Skeletal muscle satellite cell (primary cell): ENCODE data around the gene MT1A.
A peak's percentile ranks its signal among the peaks of the same experiment; 100 is the strongest.

Experiments used
- H3K27me3 ChIP-seq: 2 replicates; pipeline ENCODE4 v1.7.0; 2013; ENCODE audit warnings: low read length; ENCODE audit not compliant: control insufficient read depth, insufficient read depth
- H3K36me3 ChIP-seq: 2 replicates; pipeline ENCODE4 v1.7.0; 2013; ENCODE audit warnings: mild to moderate bottlenecking, control low read depth, low read length; ENCODE audit not compliant: insufficient read depth
- H3K4me1 ChIP-seq: 2 replicates; pipeline ENCODE4 v1.7.0; 2013; ENCODE audit warnings: low read length; ENCODE audit not compliant: control insufficient read depth, insufficient read depth
- H3K4me2 ChIP-seq: 2 replicates; pipeline ENCODE4 v1.7.0; 2013; ENCODE audit warnings: mild to moderate bottlenecking, low read length
- H3K4me3 ChIP-seq: 2 replicates; pipeline ENCODE4 v1.7.0; 2013; ENCODE audit warnings: low read length
- H3K9ac ChIP-seq: 2 replicates; pipeline ENCODE4 v1.7.0; 2013; ENCODE audit warnings: mild to moderate bottlenecking, low read depth, low read length, moderate library complexity
- H3K9me3 ChIP-seq: replicated peaks from 2 replicates; pipeline ENCODE4 v1.7.0; 2013; ENCODE audit warnings: mild to moderate bottlenecking, control low read depth, low read length

MT1A gene

GRCh38 chr16:56625140-56625942 is 13.1 kb upstream of the MT1A start, which contains the start of gene MT1E:
MT1E (plus strand) TSS chr16:56625781; CDS start chr16:56625852, 71 bp downstream.
- no peaks in the 10 kb centered on the region for H3K9me3 ChIP-seq
- no peaks in the 10 kb centered on the region for H3K36me3 ChIP-seq
- H3K4me3 ChIP-seq = peak within 1 kb of the TSS; percentile 78
- H3K4me2 ChIP-seq = peak within 1 kb of the TSS; percentile 90
- H3K27me3 ChIP-seq = no peaks in the 10 kb centered on the region
- H3K4me1 ChIP-seq = peaks cover 9% of the 10 kb centered on the region
- peak within 1 kb of the TSS; percentile 87 for H3K9ac ChIP-seq

GRCh38 chr16:56625943-56626654 is 12.4 kb upstream of the MT1A start:
- Histone ChIP-seq H3K4me2 (peak overlapping the region; percentile 90), H3K27me3 (no peaks in the 10 kb centered on the region), H3K4me1 (peaks cover 9% of the 10 kb centered on the region), H3K4me3 (peak overlapping the region; percentile 78), H3K9me3 (no peaks in the 10 kb centered on the region), H3K9ac (peak overlapping the region; percentile 87), H3K36me3 (no peaks in the 10 kb centered on the region)

DNA sequence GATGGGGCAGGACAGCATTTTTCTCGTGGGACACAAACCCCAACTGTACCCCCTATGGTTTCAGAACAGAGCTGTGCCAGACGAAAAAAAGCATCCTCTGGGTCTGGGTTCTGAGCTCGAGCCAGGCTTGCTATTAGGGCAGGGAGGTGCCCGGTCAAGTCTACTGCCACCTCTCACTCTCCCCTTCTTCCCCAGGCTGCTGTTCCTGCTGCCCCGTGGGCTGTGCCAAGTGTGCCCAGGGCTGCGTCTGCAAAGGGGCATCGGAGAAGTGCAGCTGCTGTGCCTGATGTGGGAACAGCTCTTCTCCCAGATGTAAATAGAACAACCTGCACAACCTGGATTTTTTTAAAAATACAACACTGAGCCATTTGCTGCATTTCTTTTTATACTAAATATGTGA is 11.8 kb upstream of the MT1A start:
- Histone ChIP-seq H3K4me1 (peaks cover 13% of the 10 kb centered on the region), H3K4me3 (peak overlapping the region; percentile 78), H3K27me3 (no peaks in the 10 kb centered on the region), H3K4me2 (peak overlapping the region; percentile 90), H3K9ac (peak overlapping the region; percentile 87), H3K9me3 (no peaks in the 10 kb centered on the region), H3K36me3 (no peaks in the 10 kb centered on the region)

DNA sequence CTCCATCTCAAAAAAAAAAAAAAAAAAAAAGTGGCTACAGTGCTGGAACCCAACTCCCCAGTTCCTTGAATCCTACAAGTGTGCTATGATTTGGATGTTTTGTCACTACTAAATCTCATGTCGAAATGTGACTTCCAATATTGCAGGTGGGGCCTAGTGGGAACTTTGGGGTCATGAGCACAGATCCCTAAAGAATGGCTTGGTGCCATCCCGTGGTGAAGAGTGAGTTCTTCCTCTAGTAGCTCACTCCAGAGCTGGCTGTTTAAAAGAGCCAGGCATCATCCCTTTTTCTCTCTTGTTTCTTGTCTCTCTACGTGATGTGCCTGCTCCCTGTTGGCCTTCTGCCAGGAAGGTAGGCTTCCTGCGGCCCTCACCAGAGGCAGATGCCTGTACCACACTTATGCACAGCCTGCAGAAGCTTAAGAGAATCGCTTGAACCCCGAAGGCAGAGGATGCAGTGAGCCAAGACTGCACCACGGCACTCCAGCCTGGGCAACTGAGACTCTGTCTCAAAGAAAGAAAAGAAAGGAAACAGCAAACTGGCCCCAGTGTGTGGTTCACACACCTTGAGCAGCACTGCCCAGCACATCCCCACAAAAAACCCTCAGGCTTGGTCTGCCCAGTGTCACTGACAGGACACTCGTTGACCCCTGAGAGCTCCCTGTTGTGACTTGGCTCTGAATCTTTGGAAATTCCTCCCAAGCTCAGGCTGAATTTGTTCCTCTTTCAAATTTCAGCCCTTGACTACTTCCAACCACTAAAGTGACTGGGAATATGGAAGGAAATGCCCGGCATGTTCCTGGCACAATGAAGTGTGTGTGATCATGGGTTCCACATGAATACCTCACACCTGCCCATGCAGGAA is 9.7 kb upstream of the MT1A start:
- Histone ChIP-seq H3K9ac (no peak overlapping the region), H3K4me1 (peaks cover 26% of the 10 kb centered on the region), H3K4me2 (no peak overlapping the region), H3K9me3 (no peaks in the 10 kb centered on the region), H3K4me3 (no peak overlapping the region), H3K27me3 (no peaks in the 10 kb centered on the region), H3K36me3 (no peaks in the 10 kb centered on the region)

- Histone ChIP-seq H3K9ac (no peak overlapping the region), H3K36me3 (no peaks in the 10 kb centered on the region), H3K27me3 (no peaks in the 10 kb centered on the region), H3K9me3 (no peaks in the 10 kb centered on the region), H3K4me1 (peaks cover 26% of the 10 kb centered on the region), H3K4me3 (no peak overlapping the region), H3K4me2 (no peak overlapping the region)
These were observed 8.9 kb upstream of the MT1A start for GRCh38 chr16:56629531-56629930.

DNA sequence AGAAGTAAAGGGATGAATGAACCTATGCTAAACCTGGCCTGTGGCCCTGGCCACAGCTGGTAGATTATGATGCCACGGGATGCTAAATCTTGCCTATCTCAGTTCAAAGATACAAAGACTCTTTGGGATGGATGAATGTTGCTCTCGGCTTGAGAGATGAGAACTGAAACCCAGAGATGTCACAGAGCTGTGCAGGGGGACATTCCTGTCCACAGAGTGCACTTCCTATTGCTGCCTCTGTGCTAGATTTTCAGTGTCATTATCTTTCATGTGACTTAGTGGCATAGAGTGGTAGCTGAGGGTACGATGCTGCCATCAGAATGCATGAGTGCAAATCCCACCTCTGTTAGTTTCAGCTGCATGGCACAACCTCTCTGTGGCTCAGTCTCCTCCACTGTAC is 8.3 kb upstream of the MT1A start:
- H3K9me3 ChIP-seq = no peaks in the 10 kb centered on the region
- H3K36me3 ChIP-seq = no peaks in the 10 kb centered on the region
- no peaks in the 10 kb centered on the region for H3K27me3 ChIP-seq
- H3K4me3 ChIP-seq = no peak overlapping the region
- no peak overlapping the region for H3K9ac ChIP-seq
- no peak overlapping the region for H3K4me2 ChIP-seq
- peaks cover 22% of the 10 kb centered on the region for H3K4me1 ChIP-seq

GRCh38 chr16:56631197-56631596 is 7.3 kb upstream of the MT1A start:
- no peak overlapping the region for H3K4me3 ChIP-seq
- H3K9ac ChIP-seq = no peak overlapping the region
- no peaks in the 10 kb centered on the region for H3K9me3 ChIP-seq
- H3K4me2 ChIP-seq = no peak overlapping the region
- no peaks in the 10 kb centered on the region for H3K27me3 ChIP-seq
- peaks cover 20% of the 10 kb centered on the region for H3K4me1 ChIP-seq
- no peaks in the 10 kb centered on the region for H3K36me3 ChIP-seq

DNA sequence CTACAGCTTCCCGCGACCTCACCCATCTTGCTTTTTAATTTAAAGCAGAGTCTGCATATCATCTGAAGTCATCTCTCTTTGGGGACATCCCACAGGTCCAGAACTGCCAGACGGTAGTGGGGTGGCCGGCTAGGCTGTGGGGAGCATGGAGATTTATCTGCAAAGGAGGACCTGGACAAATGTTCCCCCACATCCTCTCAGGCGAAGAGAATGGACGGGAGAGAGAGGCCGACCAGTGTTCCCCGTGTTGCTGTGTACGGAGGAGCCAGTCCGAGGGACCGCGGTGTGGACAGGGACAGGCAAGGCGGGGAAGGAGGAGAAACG is 6.7 kb upstream of the MT1A start:
- no peaks in the 10 kb centered on the region for H3K9me3 ChIP-seq
- no peaks in the 10 kb centered on the region for H3K27me3 ChIP-seq
- H3K9ac ChIP-seq = peak overlapping the region; percentile 72
- peaks cover 20% of the 10 kb centered on the region for H3K4me1 ChIP-seq
- H3K36me3 ChIP-seq = no peaks in the 10 kb centered on the region
- peak overlapping the region; percentile 81 for H3K4me2 ChIP-seq
- H3K4me3 ChIP-seq = peak overlapping the region; percentile 66

DNA sequence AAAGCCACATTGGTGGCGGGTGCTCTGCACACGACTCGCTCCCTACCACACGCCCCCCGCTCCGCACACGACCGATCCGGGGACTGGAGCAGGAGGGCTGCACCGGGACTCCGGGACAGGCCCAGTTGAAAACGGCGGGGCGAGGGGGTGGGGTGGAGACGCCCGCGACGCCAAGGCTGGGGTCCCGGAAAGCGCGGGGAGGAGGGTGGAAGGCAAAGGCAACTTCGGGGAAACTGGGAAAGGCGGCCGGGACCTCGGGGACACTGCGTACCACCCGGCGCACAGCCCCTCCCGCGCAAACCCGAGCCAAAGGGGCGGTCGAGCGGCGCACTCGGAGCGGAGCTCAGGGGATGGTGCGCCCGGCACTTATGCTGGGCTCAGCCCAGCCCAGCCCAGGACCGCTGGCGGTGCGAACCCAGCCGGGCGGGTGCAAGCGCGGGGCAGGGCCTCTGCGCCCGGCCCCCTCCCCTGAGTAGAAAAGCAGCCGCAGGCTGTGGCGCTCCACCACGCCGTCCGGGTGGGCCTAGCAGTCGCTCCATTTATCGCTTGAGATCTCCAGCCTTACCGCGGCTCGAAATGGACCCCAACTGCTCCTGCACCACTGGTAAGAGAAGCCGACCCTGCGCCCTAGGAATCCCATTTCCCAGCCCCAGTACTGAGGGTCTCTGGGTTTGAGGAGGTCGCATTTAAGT is 6.2 kb upstream of the MT1A start, which contains the start of gene MT1M:
MT1M (plus strand) TSS at position 504 of the 692 bp plus-strand sequence; CDS start at position 577, 73 bp downstream.
- peak within 1 kb of the TSS; percentile 72 for H3K9ac ChIP-seq
- no peaks in the 10 kb centered on the region for H3K36me3 ChIP-seq

GRCh38 chr16:56632848-56633365 is 5.6 kb upstream of the MT1A start:
- peaks cover 18% of the 10 kb centered on the region for H3K4me1 ChIP-seq
- peaks cover 7% of the 10 kb centered on the region for H3K27me3 ChIP-seq
- H3K9me3 ChIP-seq = no peaks in the 10 kb centered on the region
- H3K4me3 ChIP-seq = peak overlapping the region; percentile 66
- peak overlapping the region; percentile 81 for H3K4me2 ChIP-seq
- no peaks in the 10 kb centered on the region for H3K36me3 ChIP-seq
- H3K9ac ChIP-seq = peak overlapping the region; percentile 72

More for the DNA sequence above, 6.2 kb upstream of the MT1A start, which contains the start of gene MT1M:
- Histone ChIP-seq H3K4me2 (peak within 1 kb of the TSS; percentile 81), H3K27me3 (peaks cover under 1% of the 10 kb centered on the region), H3K9me3 (no peaks in the 10 kb centered on the region), H3K4me1 (peaks cover 17% of the 10 kb centered on the region), H3K4me3 (peak within 1 kb of the TSS; percentile 66)
